ENCODE data around the gene GPD1L. TPM values are rescaled to one million over a fixed set of nuclear protein-coding genes. Genes with fewer than 3 reads are reported as not detected.

GPD1L gene
- total and polyA plus RNA-seq, 10 of the 15 experiments (the other 5 are each of a cell fraction or from before 2014, with no cell fraction given) = 0.77 to 4.8 (median 3.9) TPM

GRCh38 chr3:32216172-32216783 is 109.9 kb downstream of the GPD1L start (continued):
- TF ChIP-seq, protein P1, sequence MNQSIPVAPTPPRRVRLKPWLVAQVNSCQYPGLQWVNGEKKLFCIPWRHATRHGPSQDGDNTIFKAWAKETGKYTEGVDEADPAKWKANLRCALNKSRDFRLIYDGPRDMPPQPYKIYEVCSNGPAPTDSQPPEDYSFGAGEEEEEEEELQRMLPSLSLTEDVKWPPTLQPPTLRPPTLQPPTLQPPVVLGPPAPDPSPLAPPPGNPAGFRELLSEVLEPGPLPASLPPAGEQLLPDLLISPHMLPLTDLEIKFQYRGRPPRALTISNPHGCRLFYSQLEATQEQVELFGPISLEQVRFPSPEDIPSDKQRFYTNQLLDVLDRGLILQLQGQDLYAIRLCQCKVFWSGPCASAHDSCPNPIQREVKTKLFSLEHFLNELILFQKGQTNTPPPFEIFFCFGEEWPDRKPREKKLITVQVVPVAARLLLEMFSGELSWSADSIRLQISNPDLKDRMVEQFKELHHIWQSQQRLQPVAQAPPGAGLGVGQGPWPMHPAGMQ (IDR thresholded peaks at IDR 0.05; ENCODE audit: borderline replicate concordance) = no peak
- TF ChIP-seq EZH2 (IDR thresholded peaks at IDR 0.05; ENCODE audit: borderline replicate concordance, control insufficient read depth, low read depth, low read length) = no peak

GRCh38 chr3:32217339-32217738 is 110.9 kb downstream of the GPD1L start:
- peaks cover 0 to 2% of the 10 kb centered on the region in 2 experiments; a peak in 2 of 4 replicates for H3K27me3 ChIP-seq (replicated peaks in 1 of 2; ENCODE audit: control insufficient read depth in 2 of 2, insufficient read depth in 2 of 2, low read length in 1 of 2)
- 77% methylated on average over 2 of the region's 2 CpGs for WGBS (ENCODE audit: insufficient coverage, insufficient replicate concordance, low lambda C conversion rate, missing lambda C conversion rate)
- in situ Hi-C loops (cut with MboI) (no loop called here), intact Hi-C loops (cut with micrococcal nuclease; ENCODE audit: unreplicated experiment) (no loop called here)
- no peaks in the 10 kb centered on the region for H3K4me1 ChIP-seq (ENCODE audit: control insufficient read depth, insufficient read depth, low read length)
- no peak for ATAC-seq
- SMC1A ChIA-PET (ENCODE audit: uncharacterized antibody, unreplicated experiment) = interaction anchor here (0.6 kb wide), 1 partner anchor 31 kb away, joined by 3 read pairs; no protein-coding TSS in a partner anchor
- H3K9me3 ChIP-seq (replicated peaks; ENCODE audit: control insufficient read depth, insufficient read depth, low read length) = no peaks in the 10 kb centered on the region; the same call in 2 of the 3 replicates
- no peaks in the 10 kb centered on the region for H3K36me3 ChIP-seq (ENCODE audit: control insufficient read depth in 2 of 2, insufficient read depth in 2 of 2, low read length in 1 of 2)
- no peaks in the 10 kb centered on the region for H3K79me2 ChIP-seq (ENCODE audit: control insufficient read depth, insufficient read depth, low read length)
- POLR2A ChIA-PET = interaction anchor here (0.6 kb wide), 1 partner anchor 100 kb away, joined by 3 read pairs; no protein-coding TSS in a partner anchor
- H3K9ac ChIP-seq (ENCODE audit: control insufficient read depth, insufficient read depth, low read length) = no peak overlapping the region
- no TSS peak for BruUV-seq (replicated peaks)
- no peak overlapping the region for H3K4me2 ChIP-seq (ENCODE audit: control insufficient read depth, insufficient read depth)
- no peak for DNase-seq (ENCODE audit: low read depth, low spot score)
- FAIRE-seq = no peak
- CTCF ChIA-PET = no interaction called here
- TF ChIP-seq, protein P2, sequence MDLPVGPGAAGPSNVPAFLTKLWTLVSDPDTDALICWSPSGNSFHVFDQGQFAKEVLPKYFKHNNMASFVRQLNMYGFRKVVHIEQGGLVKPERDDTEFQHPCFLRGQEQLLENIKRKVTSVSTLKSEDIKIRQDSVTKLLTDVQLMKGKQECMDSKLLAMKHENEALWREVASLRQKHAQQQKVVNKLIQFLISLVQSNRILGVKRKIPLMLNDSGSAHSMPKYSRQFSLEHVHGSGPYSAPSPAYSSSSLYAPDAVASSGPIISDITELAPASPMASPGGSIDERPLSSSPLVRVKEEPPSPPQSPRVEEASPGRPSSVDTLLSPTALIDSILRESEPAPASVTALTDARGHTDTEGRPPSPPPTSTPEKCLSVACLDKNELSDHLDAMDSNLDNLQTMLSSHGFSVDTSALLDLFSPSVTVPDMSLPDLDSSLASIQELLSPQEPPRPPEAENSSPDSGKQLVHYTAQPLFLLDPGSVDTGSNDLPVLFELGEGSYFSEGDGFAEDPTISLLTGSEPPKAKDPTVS (IDR thresholded peaks at IDR 0.05; ENCODE audit: low read depth, low read length) = no peak
- TF ChIP-seq POU2F2 (IDR thresholded peaks at IDR 0.05; ENCODE audit: borderline replicate concordance, low read depth, low read length) (no peak), TCF3 (IDR thresholded peaks at IDR 0.05; ENCODE audit: borderline replicate concordance, insufficient read depth, low read depth, low read length) (no peak), CHD1 (IDR thresholded peaks at IDR 0.05; ENCODE audit: low read depth, low read length) (no peak), ZNF274 (IDR thresholded peaks at IDR 0.05; ENCODE audit: insufficient read depth, insufficient read length) (no peak), MYC (IDR thresholded peaks at IDR 0.05; ENCODE audit: insufficient read depth, insufficient read length, insufficient replicate concordance, low read length, severe bottlenecking) (no peak), PML (IDR thresholded peaks at IDR 0.05; ENCODE audit: low read length) (no peak), EED (IDR thresholded peaks at IDR 0.05; ENCODE audit: low read depth) (no peak), RELA (IDR thresholded peaks at IDR 0.05; ENCODE audit: borderline replicate concordance, partially characterized antibody) (no peak), SIN3A (IDR thresholded peaks at IDR 0.05; ENCODE audit: low read depth, low read length) (no peak), ETV6 (conservative IDR thresholded peaks at IDR 0.05 in 1 of 2, IDR thresholded peaks at IDR 0.05 in 1 of 2; ENCODE audit: borderline replicate concordance in 1 of 2, low read depth in 1 of 2) (no peak), ZNF384 (IDR thresholded peaks at IDR 0.05; ENCODE audit: borderline replicate concordance, low read depth, low read length) (no peak), BHLHE40 (IDR thresholded peaks at IDR 0.05; ENCODE audit: borderline replicate concordance in 1 of 2, low read depth in 2 of 2, low read length in 1 of 2) (no peak), GATAD2B (conservative IDR thresholded peaks at IDR 0.05; ENCODE audit: low read depth) (no peak), CREM (IDR thresholded peaks at IDR 0.05; ENCODE audit: low read depth) (no peak)
- TF ChIP-seq, protein P3, sequence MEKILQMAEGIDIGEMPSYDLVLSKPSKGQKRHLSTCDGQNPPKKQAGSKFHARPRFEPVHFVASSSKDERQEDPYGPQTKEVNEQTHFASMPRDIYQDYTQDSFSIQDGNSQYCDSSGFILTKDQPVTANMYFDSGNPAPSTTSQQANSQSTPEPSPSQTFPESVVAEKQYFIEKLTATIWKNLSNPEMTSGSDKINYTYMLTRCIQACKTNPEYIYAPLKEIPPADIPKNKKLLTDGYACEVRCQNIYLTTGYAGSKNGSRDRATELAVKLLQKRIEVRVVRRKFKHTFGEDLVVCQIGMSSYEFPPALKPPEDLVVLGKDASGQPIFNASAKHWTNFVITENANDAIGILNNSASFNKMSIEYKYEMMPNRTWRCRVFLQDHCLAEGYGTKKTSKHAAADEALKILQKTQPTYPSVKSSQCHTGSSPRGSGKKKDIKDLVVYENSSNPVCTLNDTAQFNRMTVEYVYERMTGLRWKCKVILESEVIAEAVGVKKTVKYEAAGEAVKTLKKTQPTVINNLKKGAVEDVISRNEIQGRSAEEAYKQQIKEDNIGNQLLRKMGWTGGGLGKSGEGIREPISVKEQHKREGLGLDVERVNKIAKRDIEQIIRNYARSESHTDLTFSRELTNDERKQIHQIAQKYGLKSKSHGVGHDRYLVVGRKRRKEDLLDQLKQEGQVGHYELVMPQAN (conservative IDR thresholded peaks at IDR 0.05) = no peak
- H2AFZ ChIP-seq (ENCODE audit: control insufficient read depth, low read depth, low read length) = no peak overlapping the region
- H4K20me1 ChIP-seq (ENCODE audit: control insufficient read depth, insufficient read depth) = no peaks in the 10 kb centered on the region
- RAD21 ChIA-PET (ENCODE audit: unreplicated experiment) = interaction anchor here (0.6 to 0.7 kb wide), 2 partner anchors 81 to 914 kb away, joined by 4 to 6 read pairs; no protein-coding TSS in a partner anchor
- H3K27ac ChIP-seq (ENCODE audit: control insufficient read depth, insufficient read depth) = no peak overlapping the region
- no peak overlapping the region for H3K4me3 ChIP-seq

Measured in GM12878 (cell line).